ENCODE measurements around the gene SLC4A8. TPM values are rescaled to one million over a fixed set of nuclear protein-coding genes. Genes with fewer than 3 reads are reported as not detected.

SLC4A8 gene
- total and polyA plus RNA-seq, 4 donors, result 1.1 to 12.2 (median 3.0) TPM

GRCh38 chr12:51382173-51382572 is 42.5 kb upstream of the SLC4A8 start:
- Histone ChIP-seq H3K27me3 (ENCODE audit: control insufficient read depth in 3 of 3, insufficient read depth in 3 of 3, low read length in 2 of 3) (no peaks in the 10 kb centered on the region), H3K9ac (ENCODE audit: insufficient read depth in 1 of 2, low read length in 2 of 2) (no peak overlapping the region), H3K9me3 (ENCODE audit: control insufficient read depth in 4 of 4, insufficient read depth in 3 of 4, low read length in 3 of 4) (no peaks in the 10 kb centered on the region), H3K4me1 (ENCODE audit: control insufficient read depth in 5 of 5, insufficient read depth in 5 of 5, low read length in 5 of 5) (peaks cover 0 to 5% (median 0%) of the 10 kb centered on the region in 5 donors), H3K36me3 (ENCODE audit: control insufficient read depth in 4 of 4, insufficient read depth in 4 of 4, low read length in 4 of 4) (no peaks in the 10 kb centered on the region), H3K4me3 (no peak overlapping the region), H3K27ac (ENCODE audit: low read depth in 1 of 2, low read length in 1 of 2) (no peak overlapping the region)
- no peak for DNase-seq
- no peak for ATAC-seq (ENCODE audit: insufficient read depth, low FRiP score)
- TF ChIP-seq, protein P1, sequence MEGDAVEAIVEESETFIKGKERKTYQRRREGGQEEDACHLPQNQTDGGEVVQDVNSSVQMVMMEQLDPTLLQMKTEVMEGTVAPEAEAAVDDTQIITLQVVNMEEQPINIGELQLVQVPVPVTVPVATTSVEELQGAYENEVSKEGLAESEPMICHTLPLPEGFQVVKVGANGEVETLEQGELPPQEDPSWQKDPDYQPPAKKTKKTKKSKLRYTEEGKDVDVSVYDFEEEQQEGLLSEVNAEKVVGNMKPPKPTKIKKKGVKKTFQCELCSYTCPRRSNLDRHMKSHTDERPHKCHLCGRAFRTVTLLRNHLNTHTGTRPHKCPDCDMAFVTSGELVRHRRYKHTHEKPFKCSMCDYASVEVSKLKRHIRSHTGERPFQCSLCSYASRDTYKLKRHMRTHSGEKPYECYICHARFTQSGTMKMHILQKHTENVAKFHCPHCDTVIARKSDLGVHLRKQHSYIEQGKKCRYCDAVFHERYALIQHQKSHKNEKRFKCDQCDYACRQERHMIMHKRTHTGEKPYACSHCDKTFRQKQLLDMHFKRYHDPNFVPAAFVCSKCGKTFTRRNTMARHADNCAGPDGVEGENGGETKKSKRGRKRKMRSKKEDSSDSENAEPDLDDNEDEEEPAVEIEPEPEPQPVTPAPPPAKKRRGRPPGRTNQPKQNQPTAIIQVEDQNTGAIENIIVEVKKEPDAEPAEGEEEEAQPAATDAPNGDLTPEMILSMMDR (IDR thresholded peaks at IDR 0.05; ENCODE audit: control extremely low read depth, extremely low read depth), result no peak
- WGBS, 2 donors, result 88 to 91% methylated on average over 7 of the region's 7 CpGs

DNA sequence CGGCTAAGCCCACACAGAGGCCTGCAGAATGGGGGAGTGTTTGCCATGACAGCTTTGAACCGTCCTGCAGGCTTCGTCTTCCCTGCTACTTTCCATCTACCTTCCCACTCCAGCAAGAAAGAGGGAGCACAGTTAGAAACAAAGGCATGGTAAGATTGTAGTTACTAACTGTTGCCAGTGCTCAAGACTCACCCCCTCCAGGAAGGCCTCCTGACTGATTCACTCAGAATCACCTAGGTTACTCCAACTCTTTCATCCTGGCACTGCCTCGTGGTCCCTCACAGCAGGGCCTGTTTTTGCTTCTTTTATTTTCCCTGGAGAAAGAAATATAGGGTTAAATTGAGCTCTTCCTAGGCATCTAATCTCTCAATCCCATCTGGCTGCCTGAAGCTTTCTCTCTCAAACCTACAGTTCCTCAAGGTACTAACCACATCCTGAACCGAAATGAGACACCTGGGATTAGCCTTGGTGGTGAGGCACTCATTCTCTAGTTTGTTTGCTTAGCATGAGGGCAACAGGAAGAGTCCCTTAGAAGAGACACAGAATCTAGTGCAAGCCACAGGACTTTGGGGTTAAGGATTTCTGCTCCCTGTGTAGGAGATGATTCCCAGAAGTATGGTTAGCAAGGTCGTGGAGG is 41.2 kb upstream of the SLC4A8 start:
- no peak overlapping the region for H3K9ac ChIP-seq (ENCODE audit: insufficient read depth in 1 of 2, low read length in 2 of 2)
- H3K4me3 ChIP-seq, result no peak overlapping the region
- ATAC-seq (ENCODE audit: insufficient read depth, low FRiP score), result no peak
- H3K9me3 ChIP-seq (ENCODE audit: control insufficient read depth in 4 of 4, insufficient read depth in 3 of 4, low read length in 3 of 4), result no peaks in the 10 kb centered on the region
- WGBS, 2 donors, result 53 to 66% methylated on average over 6 of the region's 6 CpGs
- H3K4me1 ChIP-seq (ENCODE audit: control insufficient read depth in 5 of 5, insufficient read depth in 5 of 5, low read length in 5 of 5), result peaks cover 0 to 7% (median 5%) of the 10 kb centered on the region in 5 donors
- TF ChIP-seq, protein P1 (IDR thresholded peaks at IDR 0.05; ENCODE audit: control extremely low read depth, extremely low read depth), result no peak
- no peak for DNase-seq
- no peak overlapping the region for H3K27ac ChIP-seq (ENCODE audit: low read depth in 1 of 2, low read length in 1 of 2)
- no peaks in the 10 kb centered on the region for H3K27me3 ChIP-seq (ENCODE audit: control insufficient read depth in 3 of 3, insufficient read depth in 3 of 3, low read length in 2 of 3)
- no peaks in the 10 kb centered on the region for H3K36me3 ChIP-seq (ENCODE audit: control insufficient read depth in 4 of 4, insufficient read depth in 4 of 4, low read length in 4 of 4)

- no peak for ATAC-seq (ENCODE audit: insufficient read depth, low FRiP score)
- Histone ChIP-seq H3K27me3 (ENCODE audit: control insufficient read depth in 3 of 3, insufficient read depth in 3 of 3, low read length in 2 of 3) (peaks cover 0 to 3% (median 0%) of the 10 kb centered on the region in 3 donors), H3K4me1 (ENCODE audit: control insufficient read depth in 5 of 5, insufficient read depth in 5 of 5, low read length in 5 of 5) (peaks cover 0 to 13% (median 9%) of the 10 kb centered on the region in 5 donors), H3K4me3 (no peak overlapping the region), H3K9ac (ENCODE audit: insufficient read depth in 1 of 2, low read length in 2 of 2) (no peak overlapping the region), H3K27ac (ENCODE audit: low read depth in 1 of 2, low read length in 1 of 2) (no peak overlapping the region), H3K36me3 (ENCODE audit: control insufficient read depth in 4 of 4, insufficient read depth in 4 of 4, low read length in 4 of 4) (no peaks in the 10 kb centered on the region), H3K9me3 (ENCODE audit: control insufficient read depth in 4 of 4, insufficient read depth in 3 of 4, low read length in 3 of 4) (no peaks in the 10 kb centered on the region)
- TF ChIP-seq, protein P1 (IDR thresholded peaks at IDR 0.05; ENCODE audit: control extremely low read depth, extremely low read depth), result no peak
- DNase-seq, result peak in 2 of 3 donors; percentile 19 to 51
- 65 to 69% methylated on average over 4 of the region's 4 CpGs for WGBS, 2 donors
Measured at GRCh38 chr12:51386351-51386750, 38.3 kb upstream of the SLC4A8 start.

Data from lung (tissue), 12 donors.